C4-2B (cell line): ENCODE data around the gene SCAANT1.

ENCODE experiments used
- CTCF ChIP-seq: fragments of 450-650 bp; conservative IDR thresholded peaks from 2 replicates; pipeline ENCODE4 v1.5.1; 2017; ENCODE audit warnings: mild to moderate bottlenecking
- ZFX ChIP-seq: fragments of 450-650 bp; IDR thresholded peaks from 2 replicates; pipeline ENCODE4 v1.6.1; 2017

- TF ChIP-seq CTCF: no peak
- TF ChIP-seq ZFX: no peak
Observed at GRCh38 chr3:63908776-63909175, 3.4 kb downstream of the SCAANT1 start.
